Measurements from ENCODE around the gene NDUFS8.

The NDUFS8 gene

DNA sequence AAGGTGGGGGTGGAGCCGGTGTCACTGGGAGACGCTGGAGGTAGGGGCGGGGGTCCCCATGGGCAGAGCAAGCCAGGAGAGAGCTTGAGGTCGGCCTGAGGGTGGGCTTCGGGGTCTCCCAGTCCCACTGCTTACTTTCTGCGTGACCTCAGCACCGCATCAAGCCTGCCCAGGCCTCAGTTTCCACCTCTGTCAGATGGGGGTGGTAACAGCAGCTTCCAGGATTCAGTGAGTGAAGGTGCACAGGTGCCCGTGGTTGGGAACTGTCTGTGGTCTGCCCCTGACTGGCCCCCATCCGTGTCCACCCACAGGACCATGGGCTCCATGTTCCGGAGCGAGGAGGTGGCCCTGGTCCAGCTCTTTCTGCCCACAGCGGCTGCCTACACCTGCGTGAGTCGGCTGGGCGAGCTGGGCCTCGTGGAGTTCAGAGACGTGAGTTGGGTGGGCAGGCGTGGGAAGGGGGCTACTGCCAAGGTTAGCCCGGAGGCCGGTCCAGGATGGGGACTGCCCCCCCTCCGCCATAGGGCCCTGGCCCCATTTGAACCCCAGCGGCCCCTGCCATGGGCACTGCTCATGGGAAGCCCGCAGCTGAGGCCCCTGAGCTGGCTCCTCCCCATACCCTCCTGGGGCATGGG lies 10.6 kb downstream of the NDUFS8 start:
- TF ChIP-seq ZBTB7A (IDR thresholded peaks at IDR 0.05; ENCODE audit: low read depth) (no peak), FOXM1 (IDR thresholded peaks at IDR 0.05; ENCODE audit: borderline replicate concordance, low read depth) (no peak), TAF1 (IDR thresholded peaks at IDR 0.05; ENCODE audit: low read depth) (no peak), EP300 (IDR thresholded peaks at IDR 0.05; ENCODE audit: borderline replicate concordance) (no peak), TCF12 (IDR thresholded peaks at IDR 0.05; ENCODE audit: low read depth) (no peak)

DNA sequence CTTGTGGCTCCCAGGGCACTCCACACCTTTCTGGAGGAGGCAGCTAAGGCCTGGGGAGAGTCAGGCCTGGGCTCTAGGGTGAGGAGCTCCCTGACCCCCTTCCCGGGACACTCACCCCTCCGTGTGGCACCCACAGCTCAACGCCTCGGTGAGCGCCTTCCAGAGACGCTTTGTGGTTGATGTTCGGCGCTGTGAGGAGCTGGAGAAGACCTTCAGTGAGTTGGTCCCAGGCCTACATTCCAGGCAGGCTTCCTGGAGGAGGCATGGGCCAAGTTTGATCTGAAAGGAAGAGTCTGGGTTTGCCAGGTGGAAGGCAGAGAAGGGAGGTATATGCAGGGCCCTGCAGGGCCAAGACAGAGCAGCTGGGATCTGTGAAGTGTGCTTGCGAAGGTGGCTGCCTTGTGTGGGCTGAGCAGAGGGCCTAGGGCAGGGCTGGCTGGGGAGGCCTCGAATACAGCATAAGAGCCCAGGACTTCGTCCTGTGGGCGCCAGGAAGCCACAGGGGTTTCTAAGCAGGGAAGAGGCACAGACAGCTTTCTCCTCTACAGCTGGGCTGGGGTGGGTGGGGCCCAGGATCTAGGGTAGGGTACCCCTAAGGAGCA lies 11.2 kb downstream of the NDUFS8 start:
- TF ChIP-seq EGR1 (IDR thresholded peaks at IDR 0.05) (no peak), YY1 (IDR thresholded peaks at IDR 0.05; ENCODE audit: low read depth) (no peak), TAF1 (IDR thresholded peaks at IDR 0.05; ENCODE audit: low read depth) (no peak), CEBPB (IDR thresholded peaks at IDR 0.05) (no peak), ZBTB7A (IDR thresholded peaks at IDR 0.05; ENCODE audit: low read depth) (no peak), NFIC (IDR thresholded peaks at IDR 0.05) (no peak), FOXM1 (IDR thresholded peaks at IDR 0.05; ENCODE audit: borderline replicate concordance, low read depth) (no peak), USF1 (IDR thresholded peaks at IDR 0.05) (no peak), TCF12 (IDR thresholded peaks at IDR 0.05; ENCODE audit: low read depth) (no peak)
- TF ChIP-seq, protein P1, sequence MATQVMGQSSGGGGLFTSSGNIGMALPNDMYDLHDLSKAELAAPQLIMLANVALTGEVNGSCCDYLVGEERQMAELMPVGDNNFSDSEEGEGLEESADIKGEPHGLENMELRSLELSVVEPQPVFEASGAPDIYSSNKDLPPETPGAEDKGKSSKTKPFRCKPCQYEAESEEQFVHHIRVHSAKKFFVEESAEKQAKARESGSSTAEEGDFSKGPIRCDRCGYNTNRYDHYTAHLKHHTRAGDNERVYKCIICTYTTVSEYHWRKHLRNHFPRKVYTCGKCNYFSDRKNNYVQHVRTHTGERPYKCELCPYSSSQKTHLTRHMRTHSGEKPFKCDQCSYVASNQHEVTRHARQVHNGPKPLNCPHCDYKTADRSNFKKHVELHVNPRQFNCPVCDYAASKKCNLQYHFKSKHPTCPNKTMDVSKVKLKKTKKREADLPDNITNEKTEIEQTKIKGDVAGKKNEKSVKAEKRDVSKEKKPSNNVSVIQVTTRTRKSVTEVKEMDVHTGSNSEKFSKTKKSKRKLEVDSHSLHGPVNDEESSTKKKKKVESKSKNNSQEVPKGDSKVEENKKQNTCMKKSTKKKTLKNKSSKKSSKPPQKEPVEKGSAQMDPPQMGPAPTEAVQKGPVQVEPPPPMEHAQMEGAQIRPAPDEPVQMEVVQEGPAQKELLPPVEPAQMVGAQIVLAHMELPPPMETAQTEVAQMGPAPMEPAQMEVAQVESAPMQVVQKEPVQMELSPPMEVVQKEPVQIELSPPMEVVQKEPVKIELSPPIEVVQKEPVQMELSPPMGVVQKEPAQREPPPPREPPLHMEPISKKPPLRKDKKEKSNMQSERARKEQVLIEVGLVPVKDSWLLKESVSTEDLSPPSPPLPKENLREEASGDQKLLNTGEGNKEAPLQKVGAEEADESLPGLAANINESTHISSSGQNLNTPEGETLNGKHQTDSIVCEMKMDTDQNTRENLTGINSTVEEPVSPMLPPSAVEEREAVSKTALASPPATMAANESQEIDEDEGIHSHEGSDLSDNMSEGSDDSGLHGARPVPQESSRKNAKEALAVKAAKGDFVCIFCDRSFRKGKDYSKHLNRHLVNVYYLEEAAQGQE (IDR thresholded peaks at IDR 0.05; ENCODE audit: low read depth): no peak

GRCh38 chr11:68042219-68043028 lies 11.9 kb downstream of the NDUFS8 start:
- TF ChIP-seq, protein P1 (IDR thresholded peaks at IDR 0.05; ENCODE audit: low read depth): no peak
- TF ChIP-seq USF1 (IDR thresholded peaks at IDR 0.05) (no peak), TCF12 (IDR thresholded peaks at IDR 0.05; ENCODE audit: low read depth) (no peak), ZBTB7A (IDR thresholded peaks at IDR 0.05; ENCODE audit: low read depth) (no peak), FOXM1 (IDR thresholded peaks at IDR 0.05; ENCODE audit: borderline replicate concordance, low read depth) (no peak), EP300 (IDR thresholded peaks at IDR 0.05; ENCODE audit: borderline replicate concordance) (no peak), CREB1 (IDR thresholded peaks at IDR 0.05; ENCODE audit: low read depth) (no peak), EGR1 (IDR thresholded peaks at IDR 0.05) (no peak), YY1 (IDR thresholded peaks at IDR 0.05; ENCODE audit: low read depth) (no peak), CEBPB (IDR thresholded peaks at IDR 0.05) (no peak), NFIC (IDR thresholded peaks at IDR 0.05) (no peak), TAF1 (IDR thresholded peaks at IDR 0.05; ENCODE audit: low read depth) (no peak), TEAD4 (IDR thresholded peaks at IDR 0.05) (no peak)
- TF ChIP-seq, protein P2, sequence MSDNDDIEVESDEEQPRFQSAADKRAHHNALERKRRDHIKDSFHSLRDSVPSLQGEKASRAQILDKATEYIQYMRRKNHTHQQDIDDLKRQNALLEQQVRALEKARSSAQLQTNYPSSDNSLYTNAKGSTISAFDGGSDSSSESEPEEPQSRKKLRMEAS (IDR thresholded peaks at IDR 0.05): no peak

- no peak for TF ChIP-seq FOXM1 (IDR thresholded peaks at IDR 0.05; ENCODE audit: borderline replicate concordance, low read depth)
- TF ChIP-seq CREB1 (IDR thresholded peaks at IDR 0.05; ENCODE audit: low read depth): no peak
- no peak for TF ChIP-seq EGR1 (IDR thresholded peaks at IDR 0.05)
- no peak for TF ChIP-seq EP300 (IDR thresholded peaks at IDR 0.05; ENCODE audit: borderline replicate concordance)
- TF ChIP-seq NFIC (IDR thresholded peaks at IDR 0.05): no peak
- TF ChIP-seq, protein P2 (IDR thresholded peaks at IDR 0.05): no peak
- TF ChIP-seq, protein P1 (IDR thresholded peaks at IDR 0.05; ENCODE audit: low read depth): no peak
- no peak for TF ChIP-seq CEBPB (IDR thresholded peaks at IDR 0.05)
- no peak for TF ChIP-seq ZBTB7A (IDR thresholded peaks at IDR 0.05; ENCODE audit: low read depth)
- TF ChIP-seq USF1 (IDR thresholded peaks at IDR 0.05): no peak
- no peak for TF ChIP-seq TEAD4 (IDR thresholded peaks at IDR 0.05)
These were observed 12.5 kb downstream of the NDUFS8 start for GRCh38 chr11:68043029-68043348.
